DMS153 treated with DMSO at 0.1 percent for 48 hours (cell line): ENCODE results near the gene USP26.
"Not testable (repeated sequence)": the region's sequence is repeated elsewhere in the genome, so short reads cannot be mapped to it uniquely, and the experiment has no call there.

Experiments
- DNase-seq: peaks from one replicate; lab custom pipeline; 2025; ENCODE audit not compliant: unreplicated experiment; lab: John Stamatoyannopoulos, UW

Gene USP26

GRCh38 chrX:133097031-133097430 is at the start of gene USP26:
USP26 (minus strand) TSS chrX:133097109; CDS start chrX:133028220, 68,889 bp downstream.
- DNase-seq: no peak

- no peak for DNase-seq
Observed at GRCh38 chrX:133134282-133134681, 37.4 kb upstream of the USP26 start.

GRCh38 chrX:133120406-133120805 is 23.5 kb upstream of the USP26 start:
- DNase-seq: no peak

- no peak for DNase-seq
Observed at GRCh38 chrX:133094098-133094731, 2.7 kb downstream of the USP26 start.

- DNase-seq: no peak
Observed at GRCh38 chrX:133090236-133090809, 6.6 kb downstream of the USP26 start.

- no peak for DNase-seq
Observed at GRCh38 chrX:133089411-133089810, 7.5 kb downstream of the USP26 start.

GRCh38 chrX:133085785-133086184 is 11.1 kb downstream of the USP26 start:
- DNase-seq: no peak

GRCh38 chrX:133085056-133085455 is 11.9 kb downstream of the USP26 start:
- not testable (repeated sequence) for DNase-seq

GRCh38 chrX:133083899-133084298 is 13.0 kb downstream of the USP26 start:
- no peak for DNase-seq

GRCh38 chrX:133081990-133082389 is 14.9 kb downstream of the USP26 start:
- no peak for DNase-seq

GRCh38 chrX:133077856-133078255 is 19.1 kb downstream of the USP26 start:
- DNase-seq: not testable (repeated sequence)

- DNase-seq: no peak
Observed at GRCh38 chrX:133072566-133072965, 24.3 kb downstream of the USP26 start.

GRCh38 chrX:133068461-133068860 is 28.4 kb downstream of the USP26 start:
- no peak for DNase-seq

GRCh38 chrX:133056341-133056740 is 40.6 kb downstream of the USP26 start:
- no peak for DNase-seq

- DNase-seq: no peak
Observed at GRCh38 chrX:133054761-133055405, 42.0 kb downstream of the USP26 start.

- DNase-seq: no peak
Observed at GRCh38 chrX:133053861-133054598, 42.9 kb downstream of the USP26 start.

- no peak for DNase-seq
Observed at GRCh38 chrX:133048751-133049150, 48.2 kb downstream of the USP26 start.

GRCh38 chrX:133046601-133047000 is 50.3 kb downstream of the USP26 start:
- no peak for DNase-seq

- DNase-seq: no peak
Observed at GRCh38 chrX:133045986-133046385, 50.9 kb downstream of the USP26 start.

GRCh38 chrX:133044145-133044786 is 52.6 kb downstream of the USP26 start:
- DNase-seq: not testable (repeated sequence)

GRCh38 chrX:133042260-133042659 is 54.6 kb downstream of the USP26 start:
- DNase-seq: no peak
